HepG2 (cell line): ENCODE measurements around the gene RAC3. TPM values are rescaled to one million over a fixed set of nuclear protein-coding genes. Genes with fewer than 3 reads are reported as not detected.

Experiments used
- AHR ChIP-seq: IDR thresholded peaks from 2 replicates; pipeline ENCODE4 v1.6.1; 2018; ENCODE audit warnings: missing genetic modification reagents, missing compliant biosample characterization
- IRF2 ChIP-seq: IDR thresholded peaks from 2 replicates; pipeline ENCODE4 v1.6.1; 2018; ENCODE audit warnings: missing genetic modification reagents, missing compliant biosample characterization
- PHF8 ChIP-seq: sonication (generic); formaldehyde crosslinking; IDR thresholded peaks from 2 replicates; pipeline ENCODE4 v1.5.0; 2020; ENCODE audit warnings: missing genetic modification reagents
- PREB ChIP-seq: sonication (generic); formaldehyde crosslinking; IDR thresholded peaks from 2 replicates; pipeline ENCODE4 v1.4.0; 2020; ENCODE audit warnings: missing genetic modification reagents
- RFXAP ChIP-seq: sonication (generic); formaldehyde crosslinking; IDR thresholded peaks from 2 replicates; pipeline ENCODE4 v1.4.0; 2020; ENCODE audit warnings: missing genetic modification reagents, borderline replicate concordance
- RNF219 ChIP-seq: sonication (generic); formaldehyde crosslinking; IDR thresholded peaks from 2 replicates; pipeline ENCODE4 v1.5.0; 2020; ENCODE audit warnings: mild to moderate bottlenecking, missing genetic modification reagents
- STAT5B ChIP-seq: sonication (generic); formaldehyde crosslinking; IDR thresholded peaks from 2 replicates; pipeline ENCODE4 v1.4.0; 2020; ENCODE audit warnings: missing genetic modification reagents
- ZFP1 ChIP-seq: IDR thresholded peaks from 2 replicates; pipeline ENCODE4 v1.6.1; 2016
- ZNF264 ChIP-seq: sonication (generic); formaldehyde crosslinking; IDR thresholded peaks from 2 replicates; pipeline ENCODE4 v1.4.0; 2020; ENCODE audit warnings: missing genetic modification reagents
- ZNF430 ChIP-seq: sonication (generic); formaldehyde crosslinking; IDR thresholded peaks from 2 replicates; pipeline ENCODE4 v1.9.0; 2021; ENCODE audit warnings: mild to moderate bottlenecking, missing genetic modification reagents
- ZNF605 ChIP-seq: sonication (generic); formaldehyde crosslinking; IDR thresholded peaks from 2 replicates; pipeline ENCODE4 v1.8.0; 2022; ENCODE audit warnings: mild to moderate bottlenecking, missing genetic modification reagents
- polyA plus RNA-seq, 8 experiments: library from polyadenylated mRNA; depleted of rRNA in 3 of 8; stranded (reverse) in 7 of 8; unstranded in 1 of 8; fragments of >200 nt; fragmentation: Illumina TruSeq in 4 of 8; extraction: Trizol in 4 of 8; gene quantifications; 2 replicates each; pipeline versions ENCODE4 v1.2.1 to v1.2.3, GENCODE V29; 2011 to 2016; ENCODE audit warnings: low read depth in 4 of 8, missing spikeins in 1 of 8, mixed read lengths in 1 of 8; ENCODE audit not compliant: insufficient read depth in 1 of 8
- total RNA-seq, 5 experiments: library from RNA; depleted of rRNA; stranded (reverse); fragments of >200 nt; fragmentation: Illumina TruSeq; extraction: Trizol; gene quantifications; 2 replicates each; pipeline ENCODE4 v1.2.3, GENCODE V29; 2016; ENCODE audit warnings: low read depth in 1 of 5
- TF ChIP-seq, protein P1 (sequence below), 2 experiments: sonication (generic) in 1 of 2; formaldehyde crosslinking in 1 of 2; IDR thresholded peaks; 2 replicates each; pipeline versions ENCODE4 v1.4.0 to v1.6.1; 2016 to 2020; ENCODE audit warnings: borderline replicate concordance in 1 of 2, low read depth in 1 of 2, mild to moderate bottlenecking in 1 of 2, missing genetic modification reagents in 1 of 2
- TF ChIP-seq, protein P2 (sequence below): sonication (generic); formaldehyde crosslinking; IDR thresholded peaks from 2 replicates; pipeline ENCODE4 v1.5.1; 2020; ENCODE audit warnings: missing genetic modification reagents, mild to moderate bottlenecking, borderline replicate concordance
- TF ChIP-seq, protein P3 (sequence below): sonication (generic); formaldehyde crosslinking; conservative IDR thresholded peaks from 2 replicates; pipeline ENCODE4 v1.4.0; 2020; ENCODE audit warnings: mild to moderate bottlenecking, missing genetic modification reagents, moderate library complexity

RAC3 gene
- total and polyA plus RNA-seq, 2 of the 13 experiments (the other 11 are each of a cell fraction or from before 2014, with no cell fraction given): 10.5 to 21.3 TPM

- TF ChIP-seq, protein P1, sequence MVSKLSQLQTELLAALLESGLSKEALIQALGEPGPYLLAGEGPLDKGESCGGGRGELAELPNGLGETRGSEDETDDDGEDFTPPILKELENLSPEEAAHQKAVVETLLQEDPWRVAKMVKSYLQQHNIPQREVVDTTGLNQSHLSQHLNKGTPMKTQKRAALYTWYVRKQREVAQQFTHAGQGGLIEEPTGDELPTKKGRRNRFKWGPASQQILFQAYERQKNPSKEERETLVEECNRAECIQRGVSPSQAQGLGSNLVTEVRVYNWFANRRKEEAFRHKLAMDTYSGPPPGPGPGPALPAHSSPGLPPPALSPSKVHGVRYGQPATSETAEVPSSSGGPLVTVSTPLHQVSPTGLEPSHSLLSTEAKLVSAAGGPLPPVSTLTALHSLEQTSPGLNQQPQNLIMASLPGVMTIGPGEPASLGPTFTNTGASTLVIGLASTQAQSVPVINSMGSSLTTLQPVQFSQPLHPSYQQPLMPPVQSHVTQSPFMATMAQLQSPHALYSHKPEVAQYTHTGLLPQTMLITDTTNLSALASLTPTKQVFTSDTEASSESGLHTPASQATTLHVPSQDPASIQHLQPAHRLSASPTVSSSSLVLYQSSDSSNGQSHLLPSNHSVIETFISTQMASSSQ (IDR thresholded peaks at IDR 0.05; ENCODE audit: low read depth): no peak
- TF ChIP-seq, protein P1 (CRISPR knock-in tag; IDR thresholded peaks at IDR 0.05; ENCODE audit: borderline replicate concordance): peak; percentile 46
- TF ChIP-seq, protein P2, sequence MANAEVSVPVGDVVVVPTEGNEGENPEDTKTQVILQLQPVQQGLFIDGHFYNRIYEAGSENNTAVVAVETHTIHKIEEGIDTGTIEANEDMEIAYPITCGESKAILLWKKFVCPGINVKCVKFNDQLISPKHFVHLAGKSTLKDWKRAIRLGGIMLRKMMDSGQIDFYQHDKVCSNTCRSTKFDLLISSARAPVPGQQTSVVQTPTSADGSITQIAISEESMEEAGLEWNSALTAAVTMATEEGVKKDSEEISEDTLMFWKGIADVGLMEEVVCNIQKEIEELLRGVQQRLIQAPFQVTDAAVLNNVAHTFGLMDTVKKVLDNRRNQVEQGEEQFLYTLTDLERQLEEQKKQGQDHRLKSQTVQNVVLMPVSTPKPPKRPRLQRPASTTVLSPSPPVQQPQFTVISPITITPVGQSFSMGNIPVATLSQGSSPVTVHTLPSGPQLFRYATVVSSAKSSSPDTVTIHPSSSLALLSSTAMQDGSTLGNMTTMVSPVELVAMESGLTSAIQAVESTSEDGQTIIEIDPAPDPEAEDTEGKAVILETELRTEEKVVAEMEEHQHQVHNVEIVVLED (CRISPR knock-in tag): peak; percentile 32; the same call in 1 of the 2 replicates
- TF ChIP-seq ZNF430: peak; percentile 91; the same call in 1 of the 2 replicates
- TF ChIP-seq RFXAP (CRISPR knock-in tag): peak; percentile 81
- TF ChIP-seq ZFP1 (CRISPR knock-in tag): 0 out of 2 replicates have a peak, but pooled peaks have one; percentile 44
- peak; percentile 1; the same call in 1 of the 2 replicates for TF ChIP-seq RNF219 (CRISPR knock-in tag)
- peak; percentile 54; the same call in 1 of the 2 replicates for TF ChIP-seq PHF8 (CRISPR knock-in tag)
- peak; percentile 27; the same call in 1 of the 2 replicates for TF ChIP-seq ZNF264
- peak; percentile 85 for TF ChIP-seq IRF2 (CRISPR knock-in tag)
- TF ChIP-seq PREB (CRISPR knock-in tag): 0 out of 2 replicates have a peak, but pooled peaks have one; percentile 24
- peak; percentile 85; the same call in 1 of the 2 replicates for TF ChIP-seq ZNF605
- 0 out of 2 replicates have a peak, but pooled peaks have one; percentile 18 for TF ChIP-seq STAT5B (CRISPR knock-in tag)
- TF ChIP-seq, protein P3, sequence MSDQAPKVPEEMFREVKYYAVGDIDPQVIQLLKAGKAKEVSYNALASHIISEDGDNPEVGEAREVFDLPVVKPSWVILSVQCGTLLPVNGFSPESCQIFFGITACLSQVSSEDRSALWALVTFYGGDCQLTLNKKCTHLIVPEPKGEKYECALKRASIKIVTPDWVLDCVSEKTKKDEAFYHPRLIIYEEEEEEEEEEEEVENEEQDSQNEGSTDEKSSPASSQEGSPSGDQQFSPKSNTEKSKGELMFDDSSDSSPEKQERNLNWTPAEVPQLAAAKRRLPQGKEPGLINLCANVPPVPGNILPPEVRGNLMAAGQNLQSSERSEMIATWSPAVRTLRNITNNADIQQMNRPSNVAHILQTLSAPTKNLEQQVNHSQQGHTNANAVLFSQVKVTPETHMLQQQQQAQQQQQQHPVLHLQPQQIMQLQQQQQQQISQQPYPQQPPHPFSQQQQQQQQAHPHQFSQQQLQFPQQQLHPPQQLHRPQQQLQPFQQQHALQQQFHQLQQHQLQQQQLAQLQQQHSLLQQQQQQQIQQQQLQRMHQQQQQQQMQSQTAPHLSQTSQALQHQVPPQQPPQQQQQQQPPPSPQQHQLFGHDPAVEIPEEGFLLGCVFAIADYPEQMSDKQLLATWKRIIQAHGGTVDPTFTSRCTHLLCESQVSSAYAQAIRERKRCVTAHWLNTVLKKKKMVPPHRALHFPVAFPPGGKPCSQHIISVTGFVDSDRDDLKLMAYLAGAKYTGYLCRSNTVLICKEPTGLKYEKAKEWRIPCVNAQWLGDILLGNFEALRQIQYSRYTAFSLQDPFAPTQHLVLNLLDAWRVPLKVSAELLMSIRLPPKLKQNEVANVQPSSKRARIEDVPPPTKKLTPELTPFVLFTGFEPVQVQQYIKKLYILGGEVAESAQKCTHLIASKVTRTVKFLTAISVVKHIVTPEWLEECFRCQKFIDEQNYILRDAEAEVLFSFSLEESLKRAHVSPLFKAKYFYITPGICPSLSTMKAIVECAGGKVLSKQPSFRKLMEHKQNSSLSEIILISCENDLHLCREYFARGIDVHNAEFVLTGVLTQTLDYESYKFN: 0 out of 2 replicates have a peak, but pooled peaks have one; percentile 30
- 0 out of 2 replicates have a peak, but pooled peaks have one; percentile 52 for TF ChIP-seq AHR
Observed at GRCh38 chr17:82021107-82021899, 10.2 kb upstream of the RAC3 start (continued).
